ENCODE results near the gene KISS1R.
A peak's percentile ranks its signal among the peaks of the same experiment; 100 is the strongest.
"Not testable (repeated sequence)": the region's sequence is repeated elsewhere in the genome, so short reads cannot be mapped to it uniquely, and the experiment has no call there.

Gene KISS1R

GRCh38 chr19:879711-880438 lies 37.3 kb upstream of the KISS1R start:
- FAIRE-seq (no peak), DNase-seq (ENCODE audit: extremely low spot score, insufficient read length, low read depth) (no peak)

DNA sequence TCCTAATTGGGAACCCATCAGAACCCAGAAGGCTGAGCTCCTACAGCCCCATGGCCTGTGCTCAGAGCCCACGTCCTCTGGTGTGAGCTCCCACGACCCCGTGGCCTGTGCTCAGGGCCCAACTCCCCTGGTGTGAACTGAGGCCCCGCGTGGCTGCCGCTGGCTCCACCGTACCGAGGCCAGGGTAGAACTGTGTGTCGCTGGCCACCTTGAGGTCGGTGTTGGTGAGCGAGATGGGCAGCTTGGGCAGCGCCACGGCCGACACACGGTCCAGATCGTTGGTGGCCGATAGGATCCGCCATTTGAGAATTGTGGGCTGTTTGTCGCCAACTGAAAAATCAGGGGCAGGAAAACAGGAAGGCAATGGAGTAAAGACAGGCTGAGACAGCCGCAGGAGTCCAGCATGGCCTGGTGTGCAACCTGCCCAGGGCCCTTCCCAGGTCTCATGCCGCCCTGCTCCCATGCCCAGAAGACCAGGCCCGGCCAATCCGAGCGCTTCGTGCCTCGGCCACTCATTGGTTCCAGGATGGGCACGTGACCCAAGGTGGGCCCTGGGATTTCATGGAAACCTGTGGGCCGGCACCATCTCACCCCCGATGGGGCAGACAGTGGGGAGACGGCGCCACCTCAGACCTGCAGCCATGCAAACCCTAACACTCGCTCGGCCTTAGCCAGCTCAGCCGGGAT lies 35.6 kb upstream of the KISS1R start:
- FAIRE-seq (no peak), DNase-seq (ENCODE audit: extremely low spot score, insufficient read length, low read depth) (no peak)

DNA sequence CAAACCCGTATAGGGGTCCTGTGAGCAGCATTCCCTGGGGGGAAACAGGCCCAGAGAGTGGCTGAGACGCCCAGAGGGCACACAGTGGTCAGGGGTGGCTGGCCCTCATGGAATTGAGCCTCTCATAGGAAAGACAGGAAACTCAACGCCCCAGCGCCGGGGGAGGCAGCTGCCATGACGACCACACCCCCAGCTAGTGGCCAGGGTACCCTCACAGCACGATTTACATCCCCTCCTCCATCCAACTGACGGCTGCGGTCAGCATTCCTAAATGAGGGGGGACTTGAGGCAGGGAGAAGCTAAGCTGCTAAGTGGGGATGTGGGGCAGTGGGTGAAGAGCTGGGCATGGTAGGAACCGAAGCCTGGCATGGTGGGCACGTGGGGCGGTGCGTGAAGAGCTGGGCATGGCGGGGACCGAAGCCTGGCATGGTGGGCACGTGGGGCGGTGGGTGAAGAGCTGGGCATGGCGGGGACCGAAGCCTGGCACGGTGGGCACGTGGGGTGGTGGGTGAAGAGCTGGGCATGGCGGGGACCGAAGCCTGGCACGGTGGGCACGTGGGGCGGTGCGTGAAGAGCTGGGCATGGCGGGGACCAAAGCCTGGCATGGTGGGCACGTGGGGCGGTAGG lies 34.1 kb upstream of the KISS1R start:
- DNase-seq (ENCODE audit: extremely low spot score, insufficient read length, low read depth) (no peak), FAIRE-seq (no peak)

DNA sequence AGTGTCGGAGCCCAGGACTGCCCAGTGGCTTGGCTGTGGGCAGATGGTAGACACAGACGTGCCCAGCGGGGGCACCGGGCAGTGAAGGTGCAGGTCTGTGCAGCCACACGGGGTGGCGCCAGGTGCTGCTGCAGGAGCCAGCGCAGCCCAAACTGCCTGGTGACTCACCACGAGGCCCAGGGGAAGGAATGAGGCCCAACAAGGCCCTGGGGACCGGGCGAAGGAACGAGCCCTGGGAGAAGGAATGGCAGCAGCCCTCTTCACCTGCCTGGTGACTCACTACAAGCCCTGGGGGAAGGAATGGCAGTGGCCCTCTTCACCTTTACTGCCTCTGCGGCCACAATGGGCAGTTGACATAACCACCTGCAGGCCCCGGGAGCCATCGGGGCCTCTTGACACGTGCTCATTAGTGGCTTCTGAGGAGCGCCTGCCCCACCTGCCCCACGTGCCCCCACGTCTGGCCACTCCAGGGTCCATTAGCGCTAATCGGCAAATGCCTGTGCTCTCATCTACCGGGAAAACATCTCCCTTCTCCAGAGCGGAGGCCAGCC lies 33.4 kb upstream of the KISS1R start:
- no peak for DNase-seq (ENCODE audit: extremely low spot score, insufficient read length, low read depth)
- FAIRE-seq, result no peak

DNA sequence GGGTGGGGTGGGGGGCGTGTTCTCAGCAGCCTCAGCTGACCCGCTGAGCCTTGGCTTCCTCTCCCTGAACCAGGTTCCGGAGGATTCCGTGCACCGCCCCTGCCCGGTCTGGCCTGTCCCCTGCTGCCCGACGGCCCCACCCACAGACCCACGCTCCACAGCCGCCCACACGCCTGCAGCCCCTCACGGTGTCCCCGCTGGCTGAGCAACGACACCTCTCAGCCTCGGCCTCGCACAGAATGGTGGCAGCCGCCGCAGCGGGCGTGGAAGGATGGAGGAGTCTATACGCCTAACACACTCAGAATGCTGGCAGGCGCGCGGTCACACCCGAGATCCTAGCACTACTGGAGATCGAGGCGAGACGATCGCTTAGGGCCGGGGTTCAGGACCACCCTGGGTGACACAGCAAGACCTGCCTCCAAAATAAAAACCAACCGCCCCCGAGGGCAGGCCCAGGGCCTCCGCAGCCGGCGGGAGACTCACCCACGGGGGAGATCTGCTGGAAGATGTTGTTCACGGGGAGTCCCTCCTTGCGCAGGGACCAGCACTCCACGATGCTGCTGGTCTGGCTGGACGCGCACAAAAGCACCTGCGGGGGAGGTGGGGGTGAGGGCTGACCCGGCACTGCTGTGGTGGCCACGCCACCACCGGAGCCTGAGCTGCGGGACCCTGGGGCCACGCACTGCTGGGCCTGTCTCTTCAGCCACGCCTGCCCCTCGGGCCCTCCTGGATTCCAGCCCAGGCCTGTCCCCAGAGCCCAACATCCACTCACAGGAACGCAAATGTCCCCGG lies 32.5 kb upstream of the KISS1R start:
- FAIRE-seq (no peak), DNase-seq (ENCODE audit: extremely low spot score, insufficient read length, low read depth) (no peak)

DNA sequence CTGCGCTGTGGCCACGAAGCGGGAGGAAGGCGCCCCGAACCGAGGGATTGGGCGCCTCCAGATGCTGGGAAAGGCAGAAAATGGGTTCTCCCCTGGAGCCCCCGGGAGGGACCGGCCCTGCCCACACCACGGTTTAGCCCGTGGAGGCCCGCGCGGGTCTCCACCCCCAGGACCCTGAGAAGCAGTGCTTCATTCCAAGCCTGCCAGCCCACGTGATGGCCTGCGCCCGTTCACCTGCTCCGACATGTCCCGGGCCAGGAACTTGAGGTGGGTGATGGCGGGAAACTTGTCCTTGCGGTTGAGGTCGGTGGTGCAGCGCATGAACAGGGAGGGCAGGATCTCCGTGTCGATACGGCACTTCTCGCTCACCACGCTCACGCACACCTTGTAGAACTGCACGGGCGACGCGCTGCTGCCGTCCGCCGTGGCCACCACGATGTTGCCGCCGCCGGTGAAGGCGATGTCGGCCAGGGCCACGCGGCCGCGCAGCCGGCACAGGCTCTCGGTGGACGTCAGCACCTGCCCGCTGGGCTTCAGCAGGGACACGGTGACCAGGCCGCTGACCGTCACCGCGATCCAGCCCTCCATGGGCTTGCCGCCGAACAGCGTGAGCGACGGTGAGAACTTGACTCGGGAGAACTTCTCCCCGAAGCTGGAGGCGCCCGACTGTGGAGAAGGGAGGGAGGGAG lies 31.5 kb upstream of the KISS1R start:
- no peak for FAIRE-seq
- no peak for DNase-seq (ENCODE audit: extremely low spot score, insufficient read length, low read depth)

GRCh38 chr19:887072-887471 lies 30.1 kb upstream of the KISS1R start:
- FAIRE-seq, result no peak
- no peak for DNase-seq (ENCODE audit: extremely low spot score, insufficient read length, low read depth)

- no peak for FAIRE-seq
- DNase-seq (ENCODE audit: extremely low spot score, insufficient read length, low read depth), result no peak
These were observed 29.5 kb upstream of the KISS1R start for GRCh38 chr19:887599-887998.

- no peak for DNase-seq (ENCODE audit: extremely low spot score, insufficient read length, low read depth)
- FAIRE-seq, result peak; percentile 66
These were observed 28.4 kb upstream of the KISS1R start for GRCh38 chr19:888581-889385.

- FAIRE-seq (no peak), DNase-seq (ENCODE audit: extremely low spot score, insufficient read length, low read depth) (no peak)
These were observed 27.4 kb upstream of the KISS1R start for GRCh38 chr19:889662-890295.

GRCh38 chr19:890831-891230 lies 26.3 kb upstream of the KISS1R start:
- FAIRE-seq (no peak), DNase-seq (ENCODE audit: extremely low spot score, insufficient read length, low read depth) (no peak)

GRCh38 chr19:891421-892200 lies 25.5 kb upstream of the KISS1R start:
- not testable (repeated sequence) for DNase-seq (ENCODE audit: extremely low spot score, insufficient read length, low read depth); FAIRE-seq

GRCh38 chr19:892243-892893 lies 24.8 kb upstream of the KISS1R start:
- DNase-seq (ENCODE audit: extremely low spot score, insufficient read length, low read depth), result no peak

DNA sequence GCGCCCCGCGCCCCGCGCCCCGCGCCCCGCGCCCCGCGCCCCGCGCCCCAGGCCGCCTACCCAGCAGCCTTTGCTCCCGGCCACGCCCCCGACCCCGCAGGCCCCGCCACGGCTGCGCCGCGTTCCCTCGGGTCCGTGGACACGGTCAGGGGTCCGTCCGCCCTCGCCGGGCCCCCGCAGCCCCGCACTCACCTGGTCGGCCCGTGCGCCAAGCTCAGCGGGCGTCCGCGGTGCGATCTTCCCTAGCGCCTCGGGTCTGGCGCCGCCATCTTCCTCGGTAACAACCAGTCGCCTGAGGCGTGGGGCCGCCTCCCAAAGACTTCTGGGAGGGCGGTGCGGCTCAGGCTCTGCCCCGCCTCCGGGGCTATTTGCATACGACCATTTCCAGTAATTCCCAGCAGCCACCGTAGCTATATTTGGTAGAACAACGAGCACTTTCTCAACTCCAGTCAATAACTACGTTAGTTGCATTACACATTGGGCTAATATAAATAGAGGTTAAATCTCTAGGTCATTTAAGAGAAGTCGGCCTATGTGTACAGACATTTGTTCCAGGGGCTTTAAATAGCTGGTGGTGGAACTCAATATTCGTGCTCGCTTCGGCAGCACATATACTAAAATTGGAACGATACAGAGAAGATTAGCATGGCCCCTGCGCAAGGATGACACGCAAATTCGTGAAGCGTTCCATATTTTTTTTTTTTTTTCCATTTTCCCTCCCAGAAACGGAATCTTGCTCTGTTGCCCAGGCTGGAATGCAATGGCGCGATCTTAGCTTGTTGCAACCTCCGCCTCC lies 24.0 kb upstream of the KISS1R start, which contains the start of the genes MED16 and RNU6-9:
Gene MED16 (minus strand): TSS at position 294 of the 796 bp plus-strand sequence. CDS start 2,056 bp downstream, outside the sequence.
Gene RNU6-9 (plus strand): TSS at position 591 of the 796 bp plus-strand sequence.
- FAIRE-seq (peak; percentile 87), DNase-seq (ENCODE audit: extremely low spot score, insufficient read length, low read depth) (peak; percentile 97)

More at GRCh38 chr19:892243-892893, 24.8 kb upstream of the KISS1R start:
- FAIRE-seq, result no peak

GRCh38 chr19:896434-896833 lies 20.7 kb upstream of the KISS1R start:
- FAIRE-seq (no peak), DNase-seq (ENCODE audit: extremely low spot score, insufficient read length, low read depth) (no peak)

GRCh38 chr19:896999-897398 lies 20.1 kb upstream of the KISS1R start:
- FAIRE-seq (no peak), DNase-seq (ENCODE audit: extremely low spot score, insufficient read length, low read depth) (no peak)

All from GM18507 (cell line).